Coronary artery (tissue), 2 donors: Measurements from ENCODE around the gene ACVRL1.
A peak's percentile ranks its signal among the peaks of the same experiment; 100 is the strongest.

Experiments
- DNase-seq: peaks from one replicate; pipeline ENCODE4 v3.0.0-alpha.2; 2017; ENCODE audit warnings: low spot score
- H3K27ac ChIP-seq, 2 donors: fragments of 200-600 bp; sonication (generic); one replicate each; pipeline ENCODE4 v1.5.1; 2016 to 2019
- H3K4me3 ChIP-seq: fragments of 200-600 bp; sonication (generic); 2 replicates; pipeline ENCODE4 v1.5.1; 2016; ENCODE audit warnings: mild to moderate bottlenecking, moderate library complexity
- TF ChIP-seq, protein P1 (sequence below): fragments of 200-600 bp; sonication (generic); IDR thresholded peaks from one replicate; pipeline ENCODE4 v1.5.1; 2019; ENCODE audit warnings: antibody characterized with exemption

ACVRL1 gene

GRCh38 chr12:51865757-51866270 is 41.5 kb upstream of the ACVRL1 start:
- no peak for DNase-seq
- Histone ChIP-seq H3K4me3 (no peak overlapping the region), H3K27ac (no peak overlapping the region)
- TF ChIP-seq, protein P1, sequence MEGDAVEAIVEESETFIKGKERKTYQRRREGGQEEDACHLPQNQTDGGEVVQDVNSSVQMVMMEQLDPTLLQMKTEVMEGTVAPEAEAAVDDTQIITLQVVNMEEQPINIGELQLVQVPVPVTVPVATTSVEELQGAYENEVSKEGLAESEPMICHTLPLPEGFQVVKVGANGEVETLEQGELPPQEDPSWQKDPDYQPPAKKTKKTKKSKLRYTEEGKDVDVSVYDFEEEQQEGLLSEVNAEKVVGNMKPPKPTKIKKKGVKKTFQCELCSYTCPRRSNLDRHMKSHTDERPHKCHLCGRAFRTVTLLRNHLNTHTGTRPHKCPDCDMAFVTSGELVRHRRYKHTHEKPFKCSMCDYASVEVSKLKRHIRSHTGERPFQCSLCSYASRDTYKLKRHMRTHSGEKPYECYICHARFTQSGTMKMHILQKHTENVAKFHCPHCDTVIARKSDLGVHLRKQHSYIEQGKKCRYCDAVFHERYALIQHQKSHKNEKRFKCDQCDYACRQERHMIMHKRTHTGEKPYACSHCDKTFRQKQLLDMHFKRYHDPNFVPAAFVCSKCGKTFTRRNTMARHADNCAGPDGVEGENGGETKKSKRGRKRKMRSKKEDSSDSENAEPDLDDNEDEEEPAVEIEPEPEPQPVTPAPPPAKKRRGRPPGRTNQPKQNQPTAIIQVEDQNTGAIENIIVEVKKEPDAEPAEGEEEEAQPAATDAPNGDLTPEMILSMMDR: no peak

DNA sequence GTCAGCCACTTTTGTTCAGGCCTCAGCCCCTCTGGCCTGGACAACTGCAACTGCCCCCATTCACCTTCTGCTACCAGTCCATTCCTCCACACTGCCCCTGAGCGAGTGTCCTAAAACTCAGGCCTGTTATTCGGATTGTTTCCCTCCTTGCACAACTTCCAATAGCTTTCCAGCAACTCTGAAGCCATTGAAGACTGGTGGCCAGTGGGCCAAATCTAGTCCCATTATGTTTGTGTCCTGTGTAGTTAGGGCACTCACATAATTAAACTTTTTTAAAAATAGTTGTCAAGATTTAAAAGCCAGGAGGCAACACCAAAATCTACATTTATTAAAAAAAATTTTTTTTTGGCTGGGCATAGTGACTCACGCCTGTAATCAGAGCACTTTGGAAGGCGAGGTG is 41.0 kb upstream of the ACVRL1 start:
- H3K4me3 ChIP-seq: no peak overlapping the region
- no peak for DNase-seq
- TF ChIP-seq, protein P1: no peak

DNA sequence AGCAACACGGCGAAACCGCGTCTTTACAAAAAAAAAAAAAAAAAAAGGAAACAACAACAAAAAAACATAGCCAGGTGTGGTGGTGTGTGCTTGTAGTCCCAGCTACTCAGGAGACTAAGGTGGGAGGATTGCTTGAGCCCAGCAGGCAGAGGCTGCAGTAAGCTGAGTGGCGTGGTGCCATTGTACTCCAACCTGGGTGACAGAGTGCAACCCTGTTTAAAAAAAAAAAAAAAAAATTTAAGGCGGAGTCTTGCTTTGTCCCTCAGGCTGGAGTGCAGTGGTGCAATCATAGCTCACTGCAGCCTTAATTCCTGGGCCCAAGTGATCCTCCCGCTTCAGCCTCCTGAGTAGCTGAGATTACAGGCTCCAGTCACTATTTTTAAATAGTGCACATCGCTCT is 40.5 kb upstream of the ACVRL1 start:
- TF ChIP-seq, protein P1: no peak
- Histone ChIP-seq H3K27ac (no peak overlapping the region), H3K4me3 (no peak overlapping the region)
- no peak for DNase-seq

More for the DNA sequence above, 41.0 kb upstream of the ACVRL1 start:
- H3K27ac ChIP-seq: no peak overlapping the region

DNA sequence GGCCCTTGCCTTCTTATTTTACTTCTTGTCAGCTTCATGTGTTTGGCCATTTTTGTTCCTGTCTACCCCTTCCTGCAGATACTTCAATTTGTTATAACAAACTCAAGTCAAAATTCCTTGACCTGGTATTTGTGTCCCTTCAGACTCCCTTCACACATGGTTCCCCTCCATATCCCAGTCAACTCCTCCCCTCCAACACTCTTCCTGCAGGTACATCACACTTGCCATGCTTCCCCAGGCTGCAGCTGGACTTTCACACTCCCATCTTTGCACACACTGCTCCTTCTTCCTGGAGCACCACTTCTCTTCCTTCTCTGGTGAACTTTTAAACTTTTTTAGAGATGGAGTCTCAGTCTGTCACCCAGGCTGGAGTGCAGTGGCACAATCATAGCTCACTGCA is 39.9 kb upstream of the ACVRL1 start:
- no peak overlapping the region for H3K27ac ChIP-seq
- TF ChIP-seq, protein P1: no peak
- H3K4me3 ChIP-seq: no peak overlapping the region
- no peak for DNase-seq

- DNase-seq: no peak
- TF ChIP-seq, protein P1: no peak
- H3K27ac ChIP-seq: no peak overlapping the region
Measured at GRCh38 chr12:51867796-51868428, 39.4 kb upstream of the ACVRL1 start.

GRCh38 chr12:51868821-51869495 is 38.3 kb upstream of the ACVRL1 start:
- DNase-seq: no peak
- Histone ChIP-seq H3K4me3 (peak overlapping the region; percentile 72), H3K27ac (no peak overlapping the region)
- TF ChIP-seq, protein P1: no peak

More at GRCh38 chr12:51867796-51868428, 39.4 kb upstream of the ACVRL1 start:
- H3K4me3 ChIP-seq: no peak overlapping the region

- Histone ChIP-seq H3K27ac (no peak overlapping the region), H3K4me3 (peak overlapping the region; percentile 72)
- no peak for DNase-seq
- TF ChIP-seq, protein P1: no peak
Measured at GRCh38 chr12:51869496-51869865, 37.8 kb upstream of the ACVRL1 start.
